Inferior parietal cortex (tissue), 1 donor: ENCODE measurements around the gene FHAD1.

Source experiments
- DNase-seq: peaks from one replicate; pipeline ENCODE4 v3.0.0-alpha.2; 2016; ENCODE audit errors: extremely low spot score

FHAD1 gene

GRCh38 chr1:15435239-15436077, 188.4 kb downstream of the FHAD1 start:
- no peak for DNase-seq

GRCh38 chr1:15436881-15437442, 189.9 kb downstream of the FHAD1 start:
- DNase-seq = no peak

GRCh38 chr1:15439325-15439724, 192.3 kb downstream of the FHAD1 start:
- DNase-seq = no peak

GRCh38 chr1:15440357-15440756, 193.3 kb downstream of the FHAD1 start:
- no peak for DNase-seq

- DNase-seq = no peak
Observed at GRCh38 chr1:15441247-15441646, 194.2 kb downstream of the FHAD1 start.

GRCh38 chr1:15442119-15442518, 195.1 kb downstream of the FHAD1 start:
- DNase-seq = no peak

- no peak for DNase-seq
Observed at GRCh38 chr1:15442759-15443158, 195.7 kb downstream of the FHAD1 start.

- no peak for DNase-seq
Observed at GRCh38 chr1:15443281-15443680, 196.3 kb downstream of the FHAD1 start.

GRCh38 chr1:15444468-15445389, 197.7 kb downstream of the FHAD1 start:
- no peak for DNase-seq

- no peak for DNase-seq
Observed at GRCh38 chr1:15445390-15446122, 198.5 kb downstream of the FHAD1 start.

GRCh38 chr1:15446212-15446611, 199.2 kb downstream of the FHAD1 start:
- no peak for DNase-seq
